Astrocyte of the cerebellum (primary cell): ENCODE results near the gene OR2B6.
"Not testable (repeated sequence)": the region's sequence is repeated elsewhere in the genome, so short reads cannot be mapped to it uniquely, and the experiment has no call there.

Experiments used
- DNase-seq: peaks from one replicate; pipeline ENCODE4 v3.0.0-alpha.2; 2011; ENCODE audit warnings: low read depth
- H3K4me3 ChIP-seq: 2 replicates; pipeline ENCODE4 v1.5.1; 2011; ENCODE audit warnings: mild to moderate bottlenecking, low read depth, low read length, moderate library complexity
- in situ Hi-C: cut with HindIII; loops from 2 replicates; pipeline ENCODE4 v1.10.0; 2017; ENCODE audit warnings: low sequenced_read_pairs
- TF ChIP-seq, protein P1 (sequence below): IDR thresholded peaks from 2 replicates; pipeline ENCODE4 v1.5.1; 2012; ENCODE audit warnings: low read length, low read depth, moderate library complexity, mild to moderate bottlenecking; ENCODE audit errors: missing control alignments

Gene OR2B6

DNA sequence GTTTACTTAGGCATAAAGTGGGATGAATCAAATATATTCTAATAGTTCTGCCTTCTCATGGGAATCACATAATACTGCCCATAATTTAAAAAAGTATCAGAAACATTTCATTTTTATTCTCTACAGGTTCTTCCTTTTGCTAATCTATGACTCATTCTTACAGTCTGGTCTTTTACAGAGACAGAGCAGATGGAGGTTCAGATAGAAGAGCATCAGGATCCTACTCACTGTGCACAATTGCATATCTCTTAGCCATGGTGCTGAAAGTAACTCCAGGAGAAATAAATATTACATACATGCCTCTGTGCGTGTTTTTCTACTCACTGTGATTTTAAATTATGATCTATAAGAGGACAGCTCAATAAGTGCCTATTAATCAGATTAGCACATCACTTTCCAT lies 16.3 kb upstream of the OR2B6 start:
- no peak for DNase-seq
- TF ChIP-seq, protein P1, sequence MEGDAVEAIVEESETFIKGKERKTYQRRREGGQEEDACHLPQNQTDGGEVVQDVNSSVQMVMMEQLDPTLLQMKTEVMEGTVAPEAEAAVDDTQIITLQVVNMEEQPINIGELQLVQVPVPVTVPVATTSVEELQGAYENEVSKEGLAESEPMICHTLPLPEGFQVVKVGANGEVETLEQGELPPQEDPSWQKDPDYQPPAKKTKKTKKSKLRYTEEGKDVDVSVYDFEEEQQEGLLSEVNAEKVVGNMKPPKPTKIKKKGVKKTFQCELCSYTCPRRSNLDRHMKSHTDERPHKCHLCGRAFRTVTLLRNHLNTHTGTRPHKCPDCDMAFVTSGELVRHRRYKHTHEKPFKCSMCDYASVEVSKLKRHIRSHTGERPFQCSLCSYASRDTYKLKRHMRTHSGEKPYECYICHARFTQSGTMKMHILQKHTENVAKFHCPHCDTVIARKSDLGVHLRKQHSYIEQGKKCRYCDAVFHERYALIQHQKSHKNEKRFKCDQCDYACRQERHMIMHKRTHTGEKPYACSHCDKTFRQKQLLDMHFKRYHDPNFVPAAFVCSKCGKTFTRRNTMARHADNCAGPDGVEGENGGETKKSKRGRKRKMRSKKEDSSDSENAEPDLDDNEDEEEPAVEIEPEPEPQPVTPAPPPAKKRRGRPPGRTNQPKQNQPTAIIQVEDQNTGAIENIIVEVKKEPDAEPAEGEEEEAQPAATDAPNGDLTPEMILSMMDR, result no peak
- in situ Hi-C loops, result no loop called here
- no peak overlapping the region for H3K4me3 ChIP-seq

GRCh38 chr6:27943072-27943471 lies 14.0 kb upstream of the OR2B6 start:
- DNase-seq, in situ Hi-C loops, H3K4me3 ChIP-seq: not testable (repeated sequence)

- no peak overlapping the region for H3K4me3 ChIP-seq
- in situ Hi-C loops, result no loop called here
- DNase-seq, result no peak
- TF ChIP-seq, protein P1, result no peak
Measured at GRCh38 chr6:27948237-27948636, 8.8 kb upstream of the OR2B6 start.

- TF ChIP-seq, protein P1, result no peak
- DNase-seq, result no peak
- in situ Hi-C loops, result no loop called here
- no peak overlapping the region for H3K4me3 ChIP-seq
Measured at GRCh38 chr6:27951040-27951439, 6.0 kb upstream of the OR2B6 start.

DNA sequence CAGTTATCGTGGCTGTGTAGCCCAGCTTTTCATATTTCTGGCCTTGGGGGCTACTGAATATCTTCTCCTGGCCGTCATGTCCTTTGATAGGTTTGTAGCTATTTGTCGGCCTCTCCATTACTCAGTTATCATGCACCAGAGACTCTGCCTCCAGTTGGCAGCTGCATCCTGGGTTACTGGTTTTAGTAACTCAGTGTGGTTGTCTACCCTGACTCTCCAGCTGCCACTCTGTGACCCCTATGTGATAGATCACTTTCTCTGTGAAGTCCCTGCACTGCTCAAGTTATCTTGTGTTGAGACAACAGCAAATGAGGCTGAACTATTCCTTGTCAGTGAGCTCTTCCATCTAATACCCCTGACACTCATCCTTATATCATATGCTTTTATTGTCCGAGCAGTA lies 475 bp downstream of the OR2B6 start:
- TF ChIP-seq, protein P1, result no peak
- H3K4me3 ChIP-seq, result no peak overlapping the region
- DNase-seq, result no peak
- in situ Hi-C loops, result no loop called here

GRCh38 chr6:27962506-27962905 lies 5.5 kb downstream of the OR2B6 start:
- TF ChIP-seq, protein P1, result no peak
- H3K4me3 ChIP-seq, result no peak overlapping the region
- no peak for DNase-seq
- in situ Hi-C loops, result no loop called here

- in situ Hi-C loops, result no loop called here
- DNase-seq, result no peak
- TF ChIP-seq, protein P1, result no peak
- no peak overlapping the region for H3K4me3 ChIP-seq
Measured at GRCh38 chr6:27966044-27966443, 9.0 kb downstream of the OR2B6 start.
